HCT116 (cell line): ENCODE results near the gene MYORG. TPM values are rescaled to one million over a fixed set of nuclear protein-coding genes. Genes with fewer than 3 reads are reported as not detected.

Experiments used
- ATAC-seq: fragments of 200-7000 bp; cut with Tn5 transposase; 2 replicates; pipeline ENCODE4 v1.9.1; 2020; ENCODE audit warnings: mild to moderate bottlenecking, moderate library complexity
- BruUV-seq: library from RNA; stranded (reverse); fragments of 400-500 nt; replicated peaks from 2 replicates; lab custom pipeline; 2021; lab: Mats Ljungman, UMichigan
- CTCF ChIA-PET: fragments of 300-600 bp; sonication (Branson Sonifier 250); formaldehyde crosslinking; loops from one replicate; lab custom pipeline; 2021; ENCODE audit warnings: antibody characterized with exemption; lab: Charles Lee
- POLR2A ChIA-PET: fragments of 300-600, 350-600 bp; sonication (Branson Sonifier 250); formaldehyde crosslinking; loops from one replicate; lab custom pipeline; 2021; ENCODE audit warnings: antibody characterized with exemption; lab: Charles Lee
- RAD21 ChIA-PET, 2 experiments: fragments of 300-600 bp; sonication (Branson Sonifier 250); formaldehyde crosslinking; loops; one replicate each; lab custom pipeline; 2023; ENCODE audit warnings: low total read pairs in 2 of 2; ENCODE audit not compliant: uncharacterized antibody in 2 of 2, unreplicated experiment in 2 of 2, low non-redundant PET in 1 of 2; lab: Charles Lee
- DNase-seq: peaks from one replicate; pipeline ENCODE4 v3.0.0-alpha.2; 2010; ENCODE audit warnings: low read depth, low spot score
- H2AFZ ChIP-seq: fragments of 200-600 bp; shearing (Covaris generic), sonication (generic); 2 replicates; pipeline ENCODE4 v1.6.1; 2017; ENCODE audit warnings: low read depth, mixed run types, mixed read lengths, antibody characterized with exemption, low read length; ENCODE audit not compliant: poor library complexity, severe bottlenecking
- H3K27ac ChIP-seq: 2 replicates; pipeline ENCODE4 v1.5.1; 2012; ENCODE audit warnings: low read depth, low read length
- H3K27me3 ChIP-seq: fragments of 200-600 bp; sonication (generic); 2 replicates; pipeline ENCODE4 v1.6.1; 2016; ENCODE audit warnings: mixed run types, low read length, mixed read lengths; ENCODE audit not compliant: insufficient read depth
- H3K36me3 ChIP-seq, 2 experiments: fragments of 200-500 bp in 1 of 2; fragments of 200-600 bp in 1 of 2; sonication (Bioruptor generic) in 1 of 2; sonication (generic) in 1 of 2; 2 replicates each; pipeline versions ENCODE4 v1.5.1 to v1.6.1; 2014 to 2016; ENCODE audit warnings: low read length in 2 of 2, inconsistent platforms in 1 of 2, mixed read lengths in 1 of 2, mixed run types in 1 of 2; ENCODE audit not compliant: insufficient read depth in 2 of 2, control insufficient read depth in 1 of 2
- H3K4me1 ChIP-seq, 2 experiments: fragments of 200-600 bp in 1 of 2; sonication (generic) in 1 of 2; 2 replicates each; pipeline versions ENCODE4 v1.5.1 to v1.6.1; 2012 to 2017; ENCODE audit warnings: low read length in 2 of 2, inconsistent platforms in 1 of 2, mild to moderate bottlenecking in 1 of 2, mixed read lengths in 1 of 2, mixed run types in 1 of 2, moderate library complexity in 1 of 2; ENCODE audit not compliant: insufficient read depth in 2 of 2, control insufficient read depth in 1 of 2
- H3K4me2 ChIP-seq: fragments of 200-600 bp; sonication (generic); 2 replicates; pipeline ENCODE4 v1.6.1; 2017; ENCODE audit warnings: mixed run types, low read length, mixed read lengths
- H3K4me3 ChIP-seq, 2 experiments: fragments of 200-600 bp in 1 of 2; sonication (generic) in 1 of 2; replicated peaks in 1 of 2; 2 replicates each; pipeline ENCODE4 v1.5.1; 2011 to 2016; ENCODE audit warnings: low read length in 2 of 2, control low read depth in 1 of 2, low read depth in 1 of 2, mild to moderate bottlenecking in 1 of 2, mixed read lengths in 1 of 2, mixed run types in 1 of 2
- H3K79me2 ChIP-seq: fragments of 200-600 bp; sonication (generic); 2 replicates; pipeline ENCODE4 v1.6.1; 2017; ENCODE audit warnings: mild to moderate bottlenecking, mixed run types, low read length, moderate library complexity, mixed read lengths; ENCODE audit not compliant: insufficient read depth
- H3K9ac ChIP-seq: fragments of 200-600 bp; sonication (generic); 2 replicates; pipeline ENCODE4 v1.6.1; 2016; ENCODE audit warnings: low read length, mixed read lengths
- H3K9me2 ChIP-seq: fragments of 200-600 bp; sonication (generic), shearing (Covaris generic); 2 replicates; pipeline ENCODE4 v1.6.1; 2017; ENCODE audit warnings: mixed run types, mild to moderate bottlenecking, moderate library complexity; ENCODE audit not compliant: insufficient read depth
- H3K9me3 ChIP-seq, 2 experiments: fragments of 200-500 bp in 1 of 2; fragments of 200-600 bp in 1 of 2; sonication (Bioruptor generic) in 1 of 2; sonication (generic) in 1 of 2; 2 replicates each; pipeline ENCODE4 v1.6.1; 2014 to 2017; ENCODE audit warnings: low read length in 2 of 2, mixed read lengths in 2 of 2, inconsistent platforms in 1 of 2, low read depth in 1 of 2, mild to moderate bottlenecking in 1 of 2, mixed run types in 1 of 2, moderate library complexity in 1 of 2; ENCODE audit not compliant: control insufficient read depth in 1 of 2, insufficient read depth in 1 of 2
- H4K20me1 ChIP-seq: fragments of 200-600 bp; sonication (generic), shearing (Covaris generic); 2 replicates; pipeline ENCODE4 v1.6.1; 2017; ENCODE audit warnings: mixed run types, mild to moderate bottlenecking, moderate library complexity; ENCODE audit not compliant: insufficient read depth
- CTCF ChIP-seq, 3 experiments: fragments of 200-600 bp in 1 of 3; sonication (generic) in 1 of 3; IDR thresholded peaks in 2 of 3; conservative IDR thresholded peaks in 1 of 3; 2 replicates each; pipeline ENCODE4 v1.5.1; 2012 to 2017; ENCODE audit warnings: low read depth in 2 of 3, low read length in 2 of 3, antibody characterized with exemption in 1 of 3, borderline replicate concordance in 1 of 3, control low read depth in 1 of 3, mild to moderate bottlenecking in 1 of 3, mixed read lengths in 1 of 3, mixed run types in 1 of 3, moderate library complexity in 1 of 3; ENCODE audit not compliant: insufficient read depth in 1 of 3
- ELF1 ChIP-seq: IDR thresholded peaks from 2 replicates; pipeline ENCODE4 v1.6.1; 2012; ENCODE audit warnings: low read depth, borderline replicate concordance
- EZH2 ChIP-seq: fragments of 200-600 bp; sonication (generic); IDR thresholded peaks from 2 replicates; pipeline ENCODE4 v1.6.1; 2017; ENCODE audit warnings: antibody characterized with exemption, mixed run types
- FOSL1 ChIP-seq: IDR thresholded peaks from 2 replicates; pipeline ENCODE4 v1.6.1; 2012; ENCODE audit warnings: low read depth
- POLR2AphosphoS5 ChIP-seq: IDR thresholded peaks from 2 replicates; pipeline ENCODE4 v1.6.1; 2011; ENCODE audit warnings: mild to moderate bottlenecking, low read depth, low read length, moderate library complexity
- SP1 ChIP-seq: IDR thresholded peaks from 2 replicates; pipeline ENCODE4 v1.6.1; 2012; ENCODE audit warnings: low read depth
- ZFX ChIP-seq: fragments of 450-650 bp; IDR thresholded peaks from 2 replicates; pipeline ENCODE4 v1.6.1; 2017
- intact Hi-C: fragments of 100-400 bp; cut with micrococcal nuclease; formaldehyde crosslinking; loops from 2 replicates; pipeline ENCODE4 v1.10.0; 2022
- total RNA-seq: library from RNA; stranded (reverse); gene quantifications from one replicate; pipeline ENCODE4 v1.2.1, GENCODE V29; 2021; ENCODE audit not compliant: unreplicated experiment
- TF ChIP-seq, protein P1 (sequence below): IDR thresholded peaks from 2 replicates; pipeline ENCODE4 v1.6.1; 2012; ENCODE audit warnings: low read depth

The MYORG gene
- total RNA-seq, 1 experiment from 2014 or later = 8.5 TPM

GRCh38 chr9:34365282-34365681 is 11.4 kb downstream of the MYORG start:
- Histone ChIP-seq H3K4me2 (no peak overlapping the region), H3K27me3 (no peaks in the 10 kb centered on the region), H3K9ac (no peak overlapping the region), H3K27ac (no peak overlapping the region), H3K9me2 (no peaks in the 10 kb centered on the region), H3K9me3 (no peaks in the 10 kb centered on the region), H3K36me3 (no peaks in the 10 kb centered on the region), H3K4me1 (no peaks in the 10 kb centered on the region), H3K4me3 (no peak overlapping the region), H2AFZ (no peak overlapping the region), H4K20me1 (no peaks in the 10 kb centered on the region), H3K79me2 (no peaks in the 10 kb centered on the region)
- POLR2A ChIA-PET = no interaction called here
- no peak for TF ChIP-seq ZFX
- TF ChIP-seq CTCF (IDR thresholded peaks at IDR 0.05 in 2 of 3, conservative IDR thresholded peaks at IDR 0.05 in 1 of 3; ENCODE audit: borderline replicate concordance in 1 of 3, insufficient read depth in 1 of 3, low read depth in 2 of 3, low read length in 2 of 3) = no peak
- intact Hi-C loops = no loop called here
- CTCF ChIA-PET = no interaction called here
- RAD21 ChIA-PET = no interaction called here
- no peak for ATAC-seq
- no TSS peak for BruUV-seq
- DNase-seq = no peak

- BruUV-seq = no TSS peak
- Histone ChIP-seq H3K9me3 (no peaks in the 10 kb centered on the region), H3K27me3 (no peaks in the 10 kb centered on the region), H2AFZ (no peak overlapping the region), H3K36me3 (no peaks in the 10 kb centered on the region), H4K20me1 (no peaks in the 10 kb centered on the region), H3K4me2 (no peak overlapping the region), H3K4me3 (no peak overlapping the region), H3K9me2 (no peaks in the 10 kb centered on the region), H3K79me2 (no peaks in the 10 kb centered on the region), H3K4me1 (no peaks in the 10 kb centered on the region), H3K27ac (no peak overlapping the region), H3K9ac (no peak overlapping the region)
- RAD21 ChIA-PET = no interaction called here
- intact Hi-C loops = no loop called here
- TF ChIP-seq ELF1 = no peak
- no peak for TF ChIP-seq FOSL1
- TF ChIP-seq POLR2AphosphoS5 = no peak
- TF ChIP-seq, protein P1, sequence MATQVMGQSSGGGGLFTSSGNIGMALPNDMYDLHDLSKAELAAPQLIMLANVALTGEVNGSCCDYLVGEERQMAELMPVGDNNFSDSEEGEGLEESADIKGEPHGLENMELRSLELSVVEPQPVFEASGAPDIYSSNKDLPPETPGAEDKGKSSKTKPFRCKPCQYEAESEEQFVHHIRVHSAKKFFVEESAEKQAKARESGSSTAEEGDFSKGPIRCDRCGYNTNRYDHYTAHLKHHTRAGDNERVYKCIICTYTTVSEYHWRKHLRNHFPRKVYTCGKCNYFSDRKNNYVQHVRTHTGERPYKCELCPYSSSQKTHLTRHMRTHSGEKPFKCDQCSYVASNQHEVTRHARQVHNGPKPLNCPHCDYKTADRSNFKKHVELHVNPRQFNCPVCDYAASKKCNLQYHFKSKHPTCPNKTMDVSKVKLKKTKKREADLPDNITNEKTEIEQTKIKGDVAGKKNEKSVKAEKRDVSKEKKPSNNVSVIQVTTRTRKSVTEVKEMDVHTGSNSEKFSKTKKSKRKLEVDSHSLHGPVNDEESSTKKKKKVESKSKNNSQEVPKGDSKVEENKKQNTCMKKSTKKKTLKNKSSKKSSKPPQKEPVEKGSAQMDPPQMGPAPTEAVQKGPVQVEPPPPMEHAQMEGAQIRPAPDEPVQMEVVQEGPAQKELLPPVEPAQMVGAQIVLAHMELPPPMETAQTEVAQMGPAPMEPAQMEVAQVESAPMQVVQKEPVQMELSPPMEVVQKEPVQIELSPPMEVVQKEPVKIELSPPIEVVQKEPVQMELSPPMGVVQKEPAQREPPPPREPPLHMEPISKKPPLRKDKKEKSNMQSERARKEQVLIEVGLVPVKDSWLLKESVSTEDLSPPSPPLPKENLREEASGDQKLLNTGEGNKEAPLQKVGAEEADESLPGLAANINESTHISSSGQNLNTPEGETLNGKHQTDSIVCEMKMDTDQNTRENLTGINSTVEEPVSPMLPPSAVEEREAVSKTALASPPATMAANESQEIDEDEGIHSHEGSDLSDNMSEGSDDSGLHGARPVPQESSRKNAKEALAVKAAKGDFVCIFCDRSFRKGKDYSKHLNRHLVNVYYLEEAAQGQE = no peak
- no peak for TF ChIP-seq EZH2
- TF ChIP-seq SP1 = no peak
- ATAC-seq = no peak
- DNase-seq = no peak
- CTCF ChIA-PET = no interaction called here
- POLR2A ChIA-PET = no interaction called here
Measured at GRCh38 chr9:34363619-34364351, 12.9 kb downstream of the MYORG start.
